Colonic mucosa (tissue), 4 donors: ENCODE results near the gene CSF1R. TPM values are rescaled to one million over a fixed set of nuclear protein-coding genes. Genes with fewer than 3 reads are reported as not detected.

Source experiments
- DNase-seq: peaks from one replicate; pipeline ENCODE4 v3.0.0-alpha.2; 2020
- H3K27ac ChIP-seq: fragments of 200-600 bp; one replicate; pipeline ENCODE4 v1.8.0; 2021
- H3K27me3 ChIP-seq: fragments of 200-600 bp; one replicate; pipeline ENCODE4 v1.8.0; 2021
- H3K36me3 ChIP-seq: fragments of 200-600 bp; one replicate; pipeline ENCODE4 v1.8.0; 2021
- H3K4me1 ChIP-seq: fragments of 200-600 bp; one replicate; pipeline ENCODE4 v1.8.0; 2021; ENCODE audit warnings: mild to moderate bottlenecking
- H3K4me3 ChIP-seq: fragments of 200-600 bp; one replicate; pipeline ENCODE4 v1.8.0; 2021
- H3K9ac ChIP-seq, 2 donors: one replicate each; pipeline ENCODE4 v1.7.0; 2013; ENCODE audit warnings: control low read depth in 2 of 2, low read depth in 2 of 2, low read length in 2 of 2
- H3K9me3 ChIP-seq: fragments of 200-600 bp; one replicate; pipeline ENCODE4 v1.8.0; 2021
- intact Hi-C: fragments of 100-400 bp; cut with DNase I; formaldehyde crosslinking; loops from one replicate; pipeline ENCODE4 v1.14.1; 2022
- total RNA-seq, 2 donors: library from RNA; stranded (reverse); fragmentation: NEBNext Ultra II Directional in 1 of 2; extraction: Animal tissue kit (Norgen Biotek cat#: 25700) in 1 of 2; gene quantifications; one replicate each; pipeline ENCODE4 v1.2.1, GENCODE V29; 2021
- TF ChIP-seq, protein P1 (sequence below): fragments of 200-600 bp; IDR thresholded peaks from one replicate; pipeline ENCODE4 v1.8.0; 2022; ENCODE audit warnings: antibody characterized with exemption, mild to moderate bottlenecking
- donor health status: healthy.
- donor health status: DM: no; HTN: no; CAD: no.
- donor health status: DM: no; HTN: no; CAD: no.

CSF1R gene
- total RNA-seq, 2 donors from 2014 or later, result 7.2 to 26.1 TPM

DNA sequence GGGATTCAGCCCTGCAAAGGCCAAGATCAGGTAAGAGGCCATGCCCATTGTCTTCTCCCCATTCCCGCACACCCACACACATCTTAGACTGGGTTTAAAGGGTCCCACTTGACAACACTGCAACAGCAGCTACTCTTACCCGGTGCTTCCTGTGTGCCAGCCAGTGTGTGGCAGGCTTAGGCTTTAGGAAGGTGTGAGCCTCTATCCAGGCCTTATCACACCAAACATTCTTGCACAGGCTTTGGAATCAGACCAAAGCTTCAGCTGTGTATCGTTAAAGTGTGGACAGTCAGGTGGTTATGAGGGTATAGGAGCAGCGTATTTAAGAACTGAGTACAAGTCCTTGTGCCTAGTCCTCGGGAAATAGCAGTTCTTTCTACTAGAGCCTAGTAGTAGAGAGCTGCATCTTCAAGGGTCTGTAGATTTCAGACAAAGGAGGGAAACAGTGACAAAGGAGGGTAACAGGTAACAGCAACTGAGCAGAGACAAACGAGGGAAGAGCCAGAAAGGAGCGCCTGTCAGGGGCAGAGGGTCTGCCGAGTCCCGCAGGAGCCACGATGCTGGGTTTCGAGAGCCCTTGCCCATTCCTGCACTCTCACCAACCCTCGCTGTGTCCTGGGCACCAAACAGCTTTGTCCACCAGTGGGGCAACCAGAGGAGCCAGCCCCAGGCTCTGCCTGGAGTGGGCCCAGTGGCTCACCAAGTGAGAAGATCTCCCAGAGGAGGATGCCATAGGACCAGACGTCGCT is 30.9 kb downstream of the CSF1R start:
- no peak for DNase-seq

DNA sequence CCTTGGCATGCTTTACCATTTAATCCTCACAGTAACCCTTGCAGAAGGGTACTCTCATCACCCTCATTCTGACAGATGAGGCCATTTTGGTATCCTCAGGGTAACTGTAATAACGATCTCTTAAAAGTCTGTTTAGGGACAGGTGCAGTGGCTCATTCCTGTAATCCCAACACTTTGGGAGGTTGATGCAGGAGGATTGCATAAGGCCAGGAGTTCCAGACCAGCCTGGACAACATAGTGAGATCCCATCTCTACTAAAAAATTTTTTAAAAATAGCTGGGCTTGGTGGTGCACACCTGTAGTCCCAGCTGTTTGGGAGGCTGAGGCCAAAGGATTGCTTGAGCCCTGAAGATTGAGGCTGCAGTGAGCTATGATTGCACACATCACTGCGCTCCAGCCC is 31.8 kb downstream of the CSF1R start:
- DNase-seq, result no peak
- Histone ChIP-seq H3K9ac (no peak overlapping the region), H3K4me1 (no peaks in the 10 kb centered on the region), H3K27me3 (no peaks in the 10 kb centered on the region), H3K4me3 (no peak overlapping the region), H3K27ac (no peak overlapping the region), H3K36me3 (peaks cover 16% of the 10 kb centered on the region), H3K9me3 (no peaks in the 10 kb centered on the region)
- intact Hi-C loops, result no loop called here
- TF ChIP-seq, protein P1, sequence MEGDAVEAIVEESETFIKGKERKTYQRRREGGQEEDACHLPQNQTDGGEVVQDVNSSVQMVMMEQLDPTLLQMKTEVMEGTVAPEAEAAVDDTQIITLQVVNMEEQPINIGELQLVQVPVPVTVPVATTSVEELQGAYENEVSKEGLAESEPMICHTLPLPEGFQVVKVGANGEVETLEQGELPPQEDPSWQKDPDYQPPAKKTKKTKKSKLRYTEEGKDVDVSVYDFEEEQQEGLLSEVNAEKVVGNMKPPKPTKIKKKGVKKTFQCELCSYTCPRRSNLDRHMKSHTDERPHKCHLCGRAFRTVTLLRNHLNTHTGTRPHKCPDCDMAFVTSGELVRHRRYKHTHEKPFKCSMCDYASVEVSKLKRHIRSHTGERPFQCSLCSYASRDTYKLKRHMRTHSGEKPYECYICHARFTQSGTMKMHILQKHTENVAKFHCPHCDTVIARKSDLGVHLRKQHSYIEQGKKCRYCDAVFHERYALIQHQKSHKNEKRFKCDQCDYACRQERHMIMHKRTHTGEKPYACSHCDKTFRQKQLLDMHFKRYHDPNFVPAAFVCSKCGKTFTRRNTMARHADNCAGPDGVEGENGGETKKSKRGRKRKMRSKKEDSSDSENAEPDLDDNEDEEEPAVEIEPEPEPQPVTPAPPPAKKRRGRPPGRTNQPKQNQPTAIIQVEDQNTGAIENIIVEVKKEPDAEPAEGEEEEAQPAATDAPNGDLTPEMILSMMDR, result no peak

More for the DNA sequence above, 30.9 kb downstream of the CSF1R start:
- Histone ChIP-seq H3K4me1 (no peaks in the 10 kb centered on the region), H3K9me3 (no peaks in the 10 kb centered on the region), H3K27ac (no peak overlapping the region), H3K9ac (no peak overlapping the region), H3K36me3 (peaks cover 16% of the 10 kb centered on the region), H3K4me3 (no peak overlapping the region), H3K27me3 (no peaks in the 10 kb centered on the region)
- intact Hi-C loops, result no loop called here
- TF ChIP-seq, protein P1, result no peak

DNA sequence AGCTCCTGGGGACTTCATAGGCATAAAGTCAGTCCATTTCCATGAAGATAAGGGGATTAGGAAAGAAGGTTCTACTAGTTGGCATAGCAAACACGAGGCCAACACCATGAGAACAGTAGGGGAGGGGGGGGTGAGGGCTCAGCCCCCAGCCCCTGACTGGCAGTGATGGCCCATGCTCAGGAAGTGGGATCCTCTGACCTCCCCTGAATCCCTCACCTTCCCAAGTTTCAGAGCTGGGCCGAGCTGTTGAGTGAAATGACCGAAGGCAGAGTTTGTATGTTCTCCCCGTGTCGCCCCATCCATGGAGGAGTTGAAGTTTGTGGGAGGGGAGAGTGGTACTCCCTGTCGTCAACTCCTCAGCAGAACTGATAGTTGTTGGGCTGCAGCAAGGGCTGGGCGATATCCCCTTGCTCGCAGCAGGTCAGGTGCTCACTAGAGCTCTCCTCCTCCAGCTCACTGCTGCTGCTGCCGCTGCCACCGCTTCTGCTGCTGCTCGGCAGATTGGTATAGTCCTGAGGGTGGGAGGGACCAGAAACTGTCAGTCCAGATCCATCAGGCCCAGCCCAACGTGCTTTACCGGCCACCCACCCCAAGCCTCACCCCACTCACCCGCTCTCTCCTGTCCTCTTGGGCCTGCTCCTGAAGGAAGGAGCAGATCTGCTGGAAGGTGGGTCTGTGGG is 32.5 kb downstream of the CSF1R start:
- H3K4me1 ChIP-seq, result no peaks in the 10 kb centered on the region
- no peaks in the 10 kb centered on the region for H3K9me3 ChIP-seq
- H3K4me3 ChIP-seq, result no peak overlapping the region
- H3K27ac ChIP-seq, result no peak overlapping the region
- intact Hi-C loops, result no loop called here
- H3K27me3 ChIP-seq, result no peaks in the 10 kb centered on the region
- TF ChIP-seq, protein P1, result no peak
- peaks cover 16% of the 10 kb centered on the region for H3K36me3 ChIP-seq
- H3K9ac ChIP-seq, result no peak overlapping the region
- DNase-seq, result no peak

DNA sequence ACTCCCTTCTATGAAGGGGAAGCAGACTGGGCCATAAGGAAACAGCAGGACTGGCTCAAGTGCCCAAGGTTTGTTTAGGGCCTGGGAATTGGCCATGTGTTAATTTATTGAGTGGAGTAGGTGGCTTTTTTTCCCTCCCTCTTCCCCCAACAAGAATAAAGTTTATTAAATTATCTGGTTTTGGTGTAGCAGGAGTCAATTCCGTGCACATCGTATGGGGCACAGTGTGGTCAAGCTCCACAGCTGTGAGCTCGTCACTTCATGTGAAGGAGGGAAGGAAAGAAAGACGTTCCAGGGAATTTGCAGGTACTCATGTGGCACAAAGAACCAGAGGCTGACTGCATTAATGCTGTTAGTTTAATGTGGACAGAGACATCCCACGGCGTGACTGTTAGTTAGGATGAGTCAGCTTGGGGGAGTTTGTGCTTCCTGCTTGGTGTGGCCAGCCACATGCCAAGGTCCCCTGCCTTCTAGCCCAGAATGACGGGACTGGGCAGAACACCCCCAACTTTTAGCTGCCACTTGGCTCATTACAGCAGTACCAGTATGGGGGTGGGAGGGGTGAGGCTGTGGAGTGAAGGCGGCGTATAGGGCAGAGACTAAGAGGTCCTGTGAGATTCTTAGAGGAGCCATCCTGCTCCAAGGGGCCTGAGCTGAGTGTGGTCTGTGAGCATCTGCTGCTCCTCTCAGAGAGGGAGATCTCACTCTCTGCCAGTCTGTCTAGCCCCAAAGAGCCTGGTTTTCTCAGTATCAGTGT is 33.2 kb downstream of the CSF1R start:
- no peak overlapping the region for H3K9ac ChIP-seq
- H3K9me3 ChIP-seq, result no peaks in the 10 kb centered on the region
- intact Hi-C loops, result no loop called here
- no peaks in the 10 kb centered on the region for H3K27me3 ChIP-seq
- DNase-seq, result no peak
- no peaks in the 10 kb centered on the region for H3K4me1 ChIP-seq
- no peak overlapping the region for H3K27ac ChIP-seq
- H3K36me3 ChIP-seq, result peaks cover 16% of the 10 kb centered on the region
- no peak overlapping the region for H3K4me3 ChIP-seq
- TF ChIP-seq, protein P1, result no peak

DNA sequence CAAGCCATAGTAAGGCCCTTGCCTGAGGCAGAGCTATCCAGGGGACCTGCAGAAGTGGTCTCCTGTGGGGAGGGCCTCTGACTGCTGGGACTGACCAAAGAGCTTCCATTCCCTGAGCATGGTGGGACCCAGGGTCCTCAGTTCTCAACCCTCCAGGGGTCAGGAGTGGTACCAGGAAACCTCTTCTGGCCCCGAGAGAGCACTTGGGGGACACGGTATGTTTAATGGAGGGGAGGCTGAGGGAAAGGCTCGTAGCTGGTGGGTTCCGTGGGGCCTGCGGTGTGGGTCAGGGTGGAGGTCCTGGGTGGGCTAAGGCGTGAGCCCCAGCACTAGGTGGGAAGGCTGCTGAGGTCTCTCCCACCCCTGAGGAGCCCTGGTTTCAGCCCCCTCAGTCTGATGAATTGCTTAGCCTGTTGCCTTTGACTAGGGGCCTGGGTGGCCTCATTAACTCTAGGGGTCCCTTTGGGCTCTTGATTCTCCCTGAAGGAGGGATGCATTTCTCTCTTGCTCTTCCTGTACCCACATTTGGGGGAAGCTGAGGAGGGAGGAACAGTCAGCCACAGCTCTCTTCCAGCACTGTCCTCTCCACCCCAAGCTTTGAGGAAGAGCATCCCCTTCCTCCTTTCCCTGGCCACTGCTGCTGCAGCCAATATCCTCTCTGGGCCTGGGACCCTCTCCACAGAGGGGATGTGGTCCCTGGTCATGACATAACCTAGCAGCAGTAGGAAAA is 34.0 kb downstream of the CSF1R start:
- Histone ChIP-seq H3K36me3 (peaks cover 19% of the 10 kb centered on the region), H3K4me3 (no peak overlapping the region), H3K4me1 (no peaks in the 10 kb centered on the region), H3K9me3 (no peaks in the 10 kb centered on the region), H3K9ac (no peak overlapping the region), H3K27me3 (no peaks in the 10 kb centered on the region), H3K27ac (no peak overlapping the region)
- TF ChIP-seq, protein P1, result no peak
- intact Hi-C loops, result no loop called here
- DNase-seq, result no peak
